Measurements from ENCODE around the gene TSHZ2. TPM values are rescaled to one million over a fixed set of nuclear protein-coding genes. Genes with fewer than 3 reads are reported as not detected.

TSHZ2 gene
- total RNA-seq, 2 donors from 2014 or later = 29.1 to 30.7 TPM

DNA sequence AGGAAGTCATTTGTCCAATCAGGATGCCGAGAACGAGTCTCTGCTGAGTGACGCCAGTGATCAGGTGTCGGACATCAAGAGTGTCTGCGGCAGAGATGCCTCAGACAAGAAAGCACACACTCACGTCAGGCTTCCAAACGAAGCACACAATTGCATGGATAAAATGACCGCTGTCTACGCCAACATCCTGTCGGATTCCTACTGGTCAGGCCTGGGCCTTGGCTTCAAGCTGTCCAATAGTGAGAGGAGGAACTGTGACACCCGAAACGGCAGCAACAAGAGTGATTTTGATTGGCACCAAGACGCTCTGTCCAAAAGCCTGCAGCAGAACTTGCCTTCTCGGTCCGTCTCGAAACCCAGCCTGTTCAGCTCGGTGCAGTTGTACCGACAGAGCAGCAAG is 281.5 kb downstream of the TSHZ2 start:
- H3K27me3 Mint-ChIP-seq = peaks cover 7% of the 10 kb centered on the region

DNA sequence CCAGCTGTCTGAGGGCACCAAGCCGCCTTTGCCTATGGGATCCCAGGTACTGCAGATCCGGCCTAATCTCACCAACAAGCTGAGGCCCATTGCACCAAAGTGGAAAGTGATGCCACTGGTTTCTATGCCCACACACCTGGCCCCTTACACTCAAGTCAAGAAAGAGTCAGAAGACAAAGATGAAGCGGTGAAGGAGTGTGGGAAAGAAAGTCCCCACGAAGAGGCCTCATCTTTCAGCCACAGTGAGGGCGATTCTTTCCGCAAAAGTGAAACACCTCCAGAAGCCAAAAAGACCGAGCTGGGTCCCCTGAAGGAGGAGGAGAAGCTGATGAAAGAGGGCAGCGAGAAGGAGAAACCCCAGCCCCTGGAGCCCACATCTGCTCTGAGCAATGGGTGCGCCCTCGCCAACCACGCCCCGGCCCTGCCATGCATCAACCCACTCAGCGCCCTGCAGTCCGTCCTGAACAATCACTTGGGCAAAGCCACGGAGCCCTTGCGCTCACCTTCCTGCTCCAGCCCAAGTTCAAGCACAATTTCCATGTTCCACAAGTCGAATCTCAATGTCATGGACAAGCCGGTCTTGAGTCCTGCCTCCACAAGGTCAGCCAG is 283.0 kb downstream of the TSHZ2 start:
- peaks cover 2% of the 10 kb centered on the region for H3K36me3 Mint-ChIP-seq (ENCODE audit: low read depth)
- peaks cover 4% of the 10 kb centered on the region for H3K4me1 Mint-ChIP-seq

More for the DNA sequence above, 281.5 kb downstream of the TSHZ2 start:
- Mint-ChIP-seq H3K4me3 (no peak overlapping the region), H3K4me1 (peaks cover 4% of the 10 kb centered on the region), H3K27ac (no peak overlapping the region), H3K36me3 (ENCODE audit: low read depth) (peaks cover 2% of the 10 kb centered on the region)
- no peak for ATAC-seq
- DNase-seq = no peak
- H3K9me3 ChIP-seq (ENCODE audit: control insufficient read depth, low read length, poor library complexity, severe bottlenecking) = no peaks in the 10 kb centered on the region

DNA sequence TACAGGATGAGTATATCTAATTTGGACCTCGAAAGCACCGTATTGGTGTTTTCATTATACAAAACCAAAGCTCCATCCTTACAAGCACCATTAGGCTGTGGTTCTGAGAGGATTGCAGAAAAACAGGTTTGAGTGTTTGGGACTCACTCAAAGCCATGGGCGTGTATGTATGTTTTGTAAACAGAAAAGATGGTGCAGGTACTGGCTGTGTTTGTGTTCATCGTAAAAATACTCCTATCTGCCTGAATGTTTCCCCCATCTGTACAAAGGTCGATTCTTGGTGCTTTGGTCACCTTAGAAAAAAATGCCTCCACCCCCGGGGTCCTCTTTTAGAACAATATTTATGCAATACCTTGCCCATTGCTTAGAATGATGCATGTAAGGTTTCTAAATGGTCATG is 286.6 kb downstream of the TSHZ2 start:
- Mint-ChIP-seq H3K4me1 (peaks cover 4% of the 10 kb centered on the region), H3K27ac (no peak overlapping the region), H3K36me3 (ENCODE audit: low read depth) (no peaks in the 10 kb centered on the region), H3K27me3 (no peaks in the 10 kb centered on the region), H3K4me3 (no peak overlapping the region)
- H3K9me3 ChIP-seq (ENCODE audit: control insufficient read depth, low read length, poor library complexity, severe bottlenecking) = no peaks in the 10 kb centered on the region
- no peak for ATAC-seq
- DNase-seq = no peak

More for the DNA sequence above, 283.0 kb downstream of the TSHZ2 start:
- no peaks in the 10 kb centered on the region for H3K9me3 ChIP-seq (ENCODE audit: control insufficient read depth, low read length, poor library complexity, severe bottlenecking)
- no peak for ATAC-seq
- Mint-ChIP-seq H3K4me3 (no peak overlapping the region), H3K27me3 (no peaks in the 10 kb centered on the region), H3K27ac (no peak overlapping the region)
- DNase-seq = no peak

- Mint-ChIP-seq H3K36me3 (ENCODE audit: low read depth) (peaks cover 4% of the 10 kb centered on the region), H3K4me3 (no peak overlapping the region), H3K4me1 (peaks cover 8% of the 10 kb centered on the region), H3K27ac (no peak overlapping the region), H3K27me3 (peaks cover 9% of the 10 kb centered on the region)
- DNase-seq = no peak
- ATAC-seq = no peak
- H3K9me3 ChIP-seq (ENCODE audit: control insufficient read depth, low read length, poor library complexity, severe bottlenecking) = no peaks in the 10 kb centered on the region
These were observed 288.0 kb downstream of the TSHZ2 start for GRCh38 chr20:53260168-53260567.

- no peak for ATAC-seq
- H3K27me3 Mint-ChIP-seq = peaks cover 14% of the 10 kb centered on the region
- DNase-seq = no peak
- peaks cover 4% of the 10 kb centered on the region for H3K36me3 Mint-ChIP-seq (ENCODE audit: low read depth)
- no peaks in the 10 kb centered on the region for H3K9me3 ChIP-seq (ENCODE audit: control insufficient read depth, low read length, poor library complexity, severe bottlenecking)
- H3K4me1 Mint-ChIP-seq = peaks cover 6% of the 10 kb centered on the region
- no peak overlapping the region for H3K4me3 Mint-ChIP-seq
- H3K27ac Mint-ChIP-seq = no peak overlapping the region
These were observed 288.4 kb downstream of the TSHZ2 start for GRCh38 chr20:53260591-53260990.

DNA sequence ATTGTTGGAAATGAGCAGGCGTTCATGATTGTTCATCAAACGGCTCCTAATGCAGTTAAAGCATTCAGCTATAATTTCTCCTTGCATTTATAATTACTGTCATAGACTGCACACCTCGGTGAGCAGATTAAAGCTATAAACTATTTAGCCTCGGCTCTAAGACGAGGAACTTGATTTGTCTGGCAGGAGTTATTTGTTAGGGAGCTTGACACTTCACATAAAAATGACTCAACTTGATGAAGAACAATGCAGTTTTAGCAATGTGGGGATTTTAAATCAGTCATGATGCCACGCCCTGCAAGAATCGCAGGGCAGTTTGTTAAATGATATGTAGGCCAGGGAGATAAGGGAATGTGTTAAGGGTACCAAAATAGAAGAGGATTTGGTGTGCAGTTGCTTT is 290.2 kb downstream of the TSHZ2 start:
- no peak for ATAC-seq
- Mint-ChIP-seq H3K27ac (no peak overlapping the region), H3K27me3 (peaks cover 17% of the 10 kb centered on the region), H3K4me3 (no peak overlapping the region), H3K4me1 (peaks cover 4% of the 10 kb centered on the region), H3K36me3 (ENCODE audit: low read depth) (peaks cover 4% of the 10 kb centered on the region)
- DNase-seq = no peak
- no peaks in the 10 kb centered on the region for H3K9me3 ChIP-seq (ENCODE audit: control insufficient read depth, low read length, poor library complexity, severe bottlenecking)

DNA sequence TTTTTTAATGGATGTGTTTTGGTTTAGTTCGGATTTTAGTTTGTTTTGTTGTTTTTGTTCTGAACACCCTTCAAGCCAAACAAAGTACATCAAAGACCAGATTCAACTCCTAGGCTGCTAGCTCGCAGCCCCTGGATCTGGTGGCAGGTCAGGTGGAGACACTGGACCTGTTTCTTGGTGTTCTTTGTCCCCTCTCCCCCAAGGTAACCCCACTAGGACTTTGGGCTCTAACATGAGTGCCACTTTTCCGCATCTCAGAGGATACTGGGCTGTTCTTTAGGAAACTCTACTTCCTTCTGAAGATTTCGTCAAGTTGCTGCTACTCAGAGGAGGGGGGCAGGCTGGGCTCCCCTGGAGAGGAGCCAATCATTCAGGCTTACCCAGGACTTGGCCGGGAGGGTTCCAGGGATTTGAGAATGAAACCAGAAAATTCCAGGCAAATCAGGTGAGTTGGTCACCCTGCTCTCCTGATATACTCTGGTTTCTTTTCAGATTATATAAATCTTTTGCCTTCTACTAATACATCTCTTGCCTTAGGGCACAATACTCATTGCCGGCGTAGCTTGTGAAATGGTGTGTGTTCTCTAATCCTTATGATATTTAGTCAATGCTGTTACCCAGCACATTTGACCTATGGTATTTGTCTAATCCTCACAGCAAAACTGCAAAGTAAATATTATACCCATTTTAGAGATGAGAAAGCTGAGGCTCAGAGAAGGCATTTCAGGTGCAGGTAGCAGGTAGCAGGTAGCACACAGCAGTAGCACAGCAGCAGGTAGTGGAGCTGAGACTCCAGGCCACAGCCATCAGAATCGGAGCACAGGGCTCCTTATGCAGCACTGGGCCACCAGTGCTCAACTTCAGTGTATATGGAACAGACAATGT is 291.6 kb downstream of the TSHZ2 start:
- H3K9me3 ChIP-seq (ENCODE audit: control insufficient read depth, low read length, poor library complexity, severe bottlenecking) = no peaks in the 10 kb centered on the region
- peaks cover 4% of the 10 kb centered on the region for H3K36me3 Mint-ChIP-seq (ENCODE audit: low read depth)

GRCh38 chr20:53264604-53265003 is 292.4 kb downstream of the TSHZ2 start:
- Mint-ChIP-seq H3K4me3 (no peak overlapping the region), H3K36me3 (ENCODE audit: low read depth) (peaks cover 4% of the 10 kb centered on the region), H3K27ac (no peak overlapping the region), H3K4me1 (peaks cover 4% of the 10 kb centered on the region), H3K27me3 (peaks cover 21% of the 10 kb centered on the region)
- no peaks in the 10 kb centered on the region for H3K9me3 ChIP-seq (ENCODE audit: control insufficient read depth, low read length, poor library complexity, severe bottlenecking)
- ATAC-seq = no peak
- no peak for DNase-seq

More for the DNA sequence above, 291.6 kb downstream of the TSHZ2 start:
- ATAC-seq = no peak
- H3K27ac Mint-ChIP-seq = no peak overlapping the region
- DNase-seq = no peak
- H3K4me3 Mint-ChIP-seq = no peak overlapping the region
- H3K27me3 Mint-ChIP-seq = peaks cover 21% of the 10 kb centered on the region
- H3K4me1 Mint-ChIP-seq = peaks cover 4% of the 10 kb centered on the region

- no peak for DNase-seq
- Mint-ChIP-seq H3K36me3 (ENCODE audit: low read depth) (peaks cover 4% of the 10 kb centered on the region), H3K4me3 (no peak overlapping the region), H3K27me3 (peaks cover 21% of the 10 kb centered on the region), H3K4me1 (peaks cover 4% of the 10 kb centered on the region), H3K27ac (no peak overlapping the region)
- ATAC-seq = no peak
- H3K9me3 ChIP-seq (ENCODE audit: control insufficient read depth, low read length, poor library complexity, severe bottlenecking) = no peaks in the 10 kb centered on the region
These were observed 293.2 kb downstream of the TSHZ2 start for GRCh38 chr20:53265304-53265875.

DNA sequence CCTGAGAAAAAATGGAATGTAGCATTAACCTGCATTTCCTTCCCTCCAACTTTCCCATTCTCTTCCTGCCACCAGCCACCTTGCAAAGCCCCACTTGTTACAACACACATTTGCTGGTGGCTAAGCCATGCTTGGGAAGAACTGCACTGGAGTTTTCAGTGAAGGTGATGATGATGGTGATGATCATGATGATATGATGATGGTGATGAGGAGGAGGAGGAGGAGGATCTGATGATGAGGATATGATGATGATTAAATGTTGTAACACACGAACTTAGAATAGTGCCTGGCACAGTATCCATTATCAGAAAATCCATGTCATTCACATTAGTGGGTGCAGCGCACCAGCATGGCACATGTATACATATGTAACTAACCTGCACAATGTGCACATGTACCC is 297.2 kb downstream of the TSHZ2 start:
- ATAC-seq (no peak), DNase-seq (no peak)
- no peaks in the 10 kb centered on the region for H3K9me3 ChIP-seq (ENCODE audit: control insufficient read depth, low read length, poor library complexity, severe bottlenecking)
- Mint-ChIP-seq H3K27ac (no peak overlapping the region), H3K36me3 (ENCODE audit: low read depth) (peaks cover 11% of the 10 kb centered on the region), H3K4me3 (no peak overlapping the region), H3K4me1 (peaks cover 6% of the 10 kb centered on the region), H3K27me3 (peaks cover 33% of the 10 kb centered on the region)

GRCh38 chr20:53270792-53271375 is 298.7 kb downstream of the TSHZ2 start:
- Mint-ChIP-seq H3K27ac (no peak overlapping the region), H3K27me3 (peaks cover 18% of the 10 kb centered on the region), H3K4me1 (peaks cover 2% of the 10 kb centered on the region), H3K4me3 (no peak overlapping the region), H3K36me3 (ENCODE audit: low read depth) (peaks cover 9% of the 10 kb centered on the region)
- no peak for ATAC-seq
- H3K9me3 ChIP-seq (ENCODE audit: control insufficient read depth, low read length, poor library complexity, severe bottlenecking) = no peaks in the 10 kb centered on the region
- no peak for DNase-seq

GRCh38 chr20:53274365-53274764 is 302.2 kb downstream of the TSHZ2 start:
- peaks cover 11% of the 10 kb centered on the region for H3K36me3 Mint-ChIP-seq (ENCODE audit: low read depth)
- peaks cover 2% of the 10 kb centered on the region for H3K4me1 Mint-ChIP-seq
- H3K9me3 ChIP-seq (ENCODE audit: control insufficient read depth, low read length, poor library complexity, severe bottlenecking) = no peaks in the 10 kb centered on the region
- ATAC-seq (no peak), DNase-seq (no peak)
- no peak overlapping the region for H3K27ac Mint-ChIP-seq
- no peak overlapping the region for H3K4me3 Mint-ChIP-seq
- peaks cover 13% of the 10 kb centered on the region for H3K27me3 Mint-ChIP-seq

- Mint-ChIP-seq H3K4me1 (peaks cover 2% of the 10 kb centered on the region), H3K27me3 (peaks cover 13% of the 10 kb centered on the region), H3K36me3 (ENCODE audit: low read depth) (peaks cover 11% of the 10 kb centered on the region), H3K4me3 (no peak overlapping the region), H3K27ac (no peak overlapping the region)
- DNase-seq = no peak
- no peak for ATAC-seq
- no peaks in the 10 kb centered on the region for H3K9me3 ChIP-seq (ENCODE audit: control insufficient read depth, low read length, poor library complexity, severe bottlenecking)
These were observed 302.6 kb downstream of the TSHZ2 start for GRCh38 chr20:53274807-53275206.

Data from T-helper 17 cell (primary cell).